HS-5 (cell line): ENCODE data around the gene ZNF667.
A peak's percentile ranks its signal among the peaks of the same experiment; 100 is the strongest.

Experiments used
- DNase-seq: peaks from one replicate; pipeline ENCODE4 v3.0.0-alpha.2; 2012; ENCODE audit warnings: low read depth

Gene ZNF667

DNA sequence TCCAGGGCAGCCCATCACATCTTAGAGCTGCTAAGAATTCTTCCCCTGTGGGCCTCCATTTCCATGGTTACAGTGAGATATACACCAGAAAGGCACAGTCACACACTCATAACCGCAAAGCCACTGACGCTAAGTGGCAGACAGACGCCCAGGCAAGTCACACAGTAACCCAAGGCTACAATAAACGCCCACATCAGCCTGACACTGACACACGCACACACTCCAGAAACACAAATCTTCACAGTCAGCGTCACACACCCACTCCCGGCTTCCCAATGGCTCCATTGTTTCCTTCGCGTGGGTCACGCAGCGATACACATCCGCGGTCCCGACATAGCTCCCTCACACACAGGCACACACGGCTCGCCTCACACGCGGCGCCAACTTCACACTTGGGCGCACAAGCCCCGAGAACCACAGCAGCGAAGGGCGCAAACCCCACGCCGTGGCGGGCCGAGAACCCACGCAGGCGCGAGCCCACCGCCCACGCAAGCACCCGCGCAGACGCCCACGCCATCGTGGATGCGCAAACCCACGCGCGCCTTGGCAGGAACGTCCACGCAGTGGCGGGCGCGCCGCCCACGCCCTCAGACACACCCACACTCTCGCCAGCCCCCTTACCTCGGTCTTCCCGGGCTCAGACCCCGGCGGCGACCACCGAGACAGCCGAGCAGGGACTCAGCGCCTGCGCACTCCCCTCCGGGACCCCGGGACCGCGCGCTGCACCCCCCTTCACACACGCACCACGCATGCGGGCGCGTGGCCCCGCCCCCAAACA lies at the start of gene ZNF667:
Gene ZNF667 (minus strand): TSS at position 695 of the 778 bp plus-strand sequence. CDS start 14,975 bp downstream, outside the sequence.
- peak; percentile 2 for DNase-seq

- no peak for DNase-seq
These were observed 48.2 kb upstream of the ZNF667 start for GRCh38 chr19:56525214-56525860.

GRCh38 chr19:56508290-56508778 lies 31.2 kb upstream of the ZNF667 start:
- no peak for DNase-seq

GRCh38 chr19:56507446-56508289 lies 30.5 kb upstream of the ZNF667 start, which contains the start of gene ZNF471:
Gene ZNF471 (plus strand): TSS chr19:56507855. CDS start chr19:56511572, 3,717 bp downstream.
- DNase-seq = peak; percentile 92

GRCh38 chr19:56504581-56504980 lies 27.4 kb upstream of the ZNF667 start:
- no peak for DNase-seq

DNA sequence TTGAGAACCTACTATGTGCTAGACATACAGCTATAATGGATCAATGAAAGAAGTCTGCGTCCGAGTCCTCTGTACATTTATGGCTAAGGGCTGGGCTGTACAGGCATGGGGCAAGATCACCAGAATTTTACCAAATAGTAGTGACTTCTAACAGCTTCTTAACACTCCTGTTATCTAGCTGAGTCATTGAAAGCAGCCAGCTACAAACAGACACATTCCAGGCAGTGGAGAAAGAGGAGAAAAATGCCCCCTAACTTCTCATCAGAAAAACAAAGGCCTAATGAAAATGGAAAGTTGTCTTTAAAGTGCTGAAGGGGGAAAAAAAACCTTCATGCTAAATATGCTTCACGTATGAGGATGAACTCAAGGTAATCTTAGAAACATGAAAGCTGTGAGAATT lies 14.3 kb upstream of the ZNF667 start:
- DNase-seq = no peak

DNA sequence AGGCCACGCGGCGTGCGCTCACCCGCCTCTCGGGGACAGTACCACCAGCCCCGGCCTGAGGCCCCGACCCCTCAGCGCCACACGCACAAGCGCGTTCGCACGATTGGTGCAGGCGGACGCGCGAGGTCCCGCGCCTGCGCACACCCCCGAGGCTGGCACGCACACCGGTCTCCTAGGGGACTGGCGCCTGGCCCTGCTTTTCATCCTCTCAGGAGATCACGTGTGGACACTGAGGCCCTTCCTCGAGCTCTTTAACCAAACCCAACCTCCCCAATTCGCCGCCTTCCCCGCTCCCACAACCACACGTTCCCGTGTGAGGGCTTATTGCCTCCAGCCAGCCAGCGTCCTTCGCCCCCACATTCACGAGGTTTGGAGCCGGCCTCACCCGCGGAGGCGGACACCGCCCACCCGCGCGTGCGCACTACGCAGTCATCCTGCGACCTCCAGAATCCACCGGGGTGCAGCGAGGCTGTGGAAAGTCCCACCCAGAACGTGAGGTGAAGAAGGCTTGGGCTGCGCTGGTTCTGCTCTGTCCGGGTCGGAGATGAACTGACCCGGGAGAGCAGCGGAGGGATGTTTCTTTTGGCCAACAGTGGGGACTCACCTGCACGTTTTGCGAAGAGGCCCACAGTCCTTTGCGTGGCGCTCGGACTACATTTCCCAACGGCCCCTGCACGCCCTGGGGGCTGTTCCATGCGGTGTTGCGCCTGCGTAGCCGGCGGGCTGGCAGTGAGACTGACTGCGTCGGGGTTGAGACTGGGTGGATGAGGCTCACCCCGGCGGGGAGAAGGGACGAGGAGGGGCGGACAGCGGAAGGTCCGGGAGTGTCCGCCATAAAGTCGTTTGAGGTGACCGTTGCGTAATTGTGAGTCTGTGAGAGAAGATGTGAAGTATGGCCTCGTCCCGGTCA lies 539 bp upstream of the ZNF667 start:
- peak; percentile 83 for DNase-seq

GRCh38 chr19:56476093-56476492 lies 1.1 kb downstream of the ZNF667 start:
- DNase-seq = no peak

GRCh38 chr19:56474308-56474707 lies 2.8 kb downstream of the ZNF667 start:
- DNase-seq = no peak

GRCh38 chr19:56441206-56441792 lies 35.8 kb downstream of the ZNF667 start:
- DNase-seq = no peak

- no peak for DNase-seq
These were observed 53.2 kb downstream of the ZNF667 start for GRCh38 chr19:56423985-56424353.

- no peak for DNase-seq
These were observed 53.7 kb downstream of the ZNF667 start for GRCh38 chr19:56423276-56423984.

GRCh38 chr19:56405062-56405461 lies 72.1 kb downstream of the ZNF667 start:
- DNase-seq = no peak

GRCh38 chr19:56404705-56405056 lies 72.5 kb downstream of the ZNF667 start:
- no peak for DNase-seq

DNA sequence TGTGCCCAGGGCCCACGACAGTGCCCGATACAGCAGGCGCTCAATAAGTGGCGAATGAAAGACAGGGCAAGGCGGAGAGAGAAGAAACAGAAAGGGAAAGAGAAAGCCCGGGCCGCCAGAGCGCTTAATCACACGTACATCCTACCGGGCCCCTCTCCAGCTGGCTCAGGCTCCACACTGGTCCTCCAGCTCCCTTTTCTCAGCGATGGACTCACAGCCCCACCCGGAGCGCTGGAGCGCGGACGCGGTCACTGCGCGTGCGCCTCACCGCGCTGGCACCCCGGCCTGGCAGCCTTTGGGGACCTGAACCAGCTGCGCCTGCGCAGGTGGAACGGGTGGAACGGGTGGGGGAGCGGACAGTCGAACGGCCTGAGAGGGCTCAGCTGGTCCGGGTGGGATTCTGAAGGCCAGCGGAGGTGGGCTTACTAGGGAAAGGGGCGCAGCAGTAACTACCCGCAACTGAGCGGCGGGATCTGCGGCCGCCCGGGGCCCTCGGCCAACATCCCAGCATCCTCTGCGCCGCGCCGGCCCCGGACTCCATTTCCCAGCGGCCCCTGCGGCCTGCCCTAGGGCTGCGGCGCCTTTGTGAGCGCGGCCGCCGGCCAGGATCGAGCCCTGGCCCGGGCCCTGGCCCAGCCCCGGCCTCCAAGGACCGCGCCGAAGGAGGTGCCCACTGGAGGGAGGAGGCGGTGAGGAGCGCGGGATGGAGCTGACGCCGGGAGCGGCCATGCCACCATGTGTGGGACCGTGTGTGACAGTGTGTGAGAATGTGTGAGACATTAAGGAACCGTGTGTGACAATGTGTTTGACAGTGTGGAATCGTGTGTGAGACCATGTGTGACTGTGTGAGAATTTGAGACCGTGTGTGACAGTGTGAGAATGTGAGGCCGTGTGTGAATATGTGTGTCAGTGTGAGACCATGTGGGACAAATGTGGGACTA lies 73.1 kb downstream of the ZNF667 start, which contains the start of gene ZNF583:
Gene ZNF583 (plus strand): TSS at position 569 of the 941 bp plus-strand sequence. CDS start 2,783 bp downstream, outside the sequence.
- DNase-seq = peak; percentile 78

DNA sequence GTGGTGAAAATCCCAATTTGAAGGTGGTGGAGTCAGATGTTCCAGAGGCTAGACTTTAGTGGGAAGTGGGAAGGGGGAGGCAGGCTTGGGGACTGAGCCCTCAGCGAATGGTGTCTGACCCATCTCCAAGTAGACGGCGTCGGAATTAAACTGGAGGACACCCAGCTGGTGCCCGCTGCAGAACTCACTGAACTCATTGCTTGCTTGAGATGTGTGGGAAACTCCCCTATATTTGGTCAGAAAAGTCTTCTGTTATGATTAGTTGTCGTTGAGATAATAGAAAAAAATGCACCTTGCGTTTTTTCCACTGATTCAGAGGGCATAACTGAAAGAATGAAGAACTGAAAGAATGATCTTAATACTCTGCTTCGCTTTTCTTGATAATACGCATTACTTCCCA lies 73.9 kb downstream of the ZNF667 start:
- DNase-seq = no peak

DNA sequence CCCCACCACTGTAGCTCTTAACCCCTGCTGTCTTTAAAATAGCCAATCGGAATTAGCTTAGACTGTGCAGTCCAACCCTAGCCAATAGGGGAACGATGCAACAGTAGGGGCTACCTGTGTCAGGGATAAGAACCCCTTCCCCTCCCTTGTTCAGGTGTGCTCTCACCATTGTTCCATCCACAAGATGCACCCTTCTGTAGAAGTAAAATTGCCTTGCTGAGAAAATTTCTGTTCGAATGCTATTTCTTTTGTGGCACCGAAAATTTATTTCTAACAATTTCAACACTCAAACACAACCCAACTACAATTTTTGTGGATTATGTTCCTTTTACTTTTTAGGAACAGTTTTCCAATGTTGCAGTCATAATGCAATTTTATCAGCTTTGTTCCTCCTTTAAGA lies 76.7 kb downstream of the ZNF667 start:
- no peak for DNase-seq

GRCh38 chr19:56398809-56399208 lies 78.3 kb downstream of the ZNF667 start:
- no peak for DNase-seq
